Stimulated activated CD4-positive, alpha-beta T cell treated with anti-CD3 and anti-CD28 coated beads, TNF-alpha, amount 100 ng/mL, for 48 hours (primary cell): ENCODE data around the gene SUPT5H.
"Not testable (repeated sequence)": the region's sequence is repeated elsewhere in the genome, so short reads cannot be mapped to it uniquely, and the experiment has no call there.

Source experiments
- DNase-seq, 3 donors: peaks; one replicate each; pipeline ENCODE4 v3.0.0-alpha.2; 2020; ENCODE audit warnings: low read depth in 3 of 3

SUPT5H gene

DNA sequence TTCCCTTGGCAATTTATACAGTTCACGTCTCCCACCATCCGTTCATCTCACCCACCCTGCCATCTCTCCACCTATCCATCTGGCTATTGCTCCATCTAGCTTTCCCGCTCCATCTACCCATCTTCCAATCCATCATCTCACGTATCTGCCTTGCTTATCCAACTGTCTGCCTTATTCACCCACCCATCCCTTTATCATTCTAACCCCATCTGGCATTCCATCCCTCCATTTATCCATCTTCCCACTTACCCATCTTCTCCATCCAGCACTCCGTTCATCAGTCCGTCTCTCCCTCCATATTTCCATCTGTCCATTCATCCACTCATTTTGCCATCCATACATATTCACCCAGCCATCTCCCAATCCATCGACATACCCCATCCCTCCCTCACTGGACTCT, 19.6 kb upstream of the SUPT5H start:
- DNase-seq = no peak

DNA sequence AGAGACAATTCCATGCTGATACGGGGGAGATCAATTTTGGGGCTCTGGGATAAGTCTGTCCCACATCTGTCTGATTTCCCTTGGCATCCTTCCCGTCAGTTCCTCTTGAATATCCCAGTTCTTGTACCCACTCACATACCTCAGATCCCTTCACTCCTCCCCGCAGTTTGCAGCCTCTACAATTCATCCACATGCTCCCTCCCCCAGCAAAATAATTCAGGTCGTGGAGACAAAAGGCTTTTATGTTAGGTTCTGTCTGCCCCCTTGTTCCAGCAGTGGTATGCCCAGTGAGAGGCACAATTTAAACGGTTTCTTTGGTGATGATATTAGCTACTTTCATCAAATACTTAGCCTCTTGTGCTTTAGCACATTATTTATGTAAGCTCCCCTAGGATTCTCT, 19.2 kb upstream of the SUPT5H start:
- no peak for DNase-seq

DNA sequence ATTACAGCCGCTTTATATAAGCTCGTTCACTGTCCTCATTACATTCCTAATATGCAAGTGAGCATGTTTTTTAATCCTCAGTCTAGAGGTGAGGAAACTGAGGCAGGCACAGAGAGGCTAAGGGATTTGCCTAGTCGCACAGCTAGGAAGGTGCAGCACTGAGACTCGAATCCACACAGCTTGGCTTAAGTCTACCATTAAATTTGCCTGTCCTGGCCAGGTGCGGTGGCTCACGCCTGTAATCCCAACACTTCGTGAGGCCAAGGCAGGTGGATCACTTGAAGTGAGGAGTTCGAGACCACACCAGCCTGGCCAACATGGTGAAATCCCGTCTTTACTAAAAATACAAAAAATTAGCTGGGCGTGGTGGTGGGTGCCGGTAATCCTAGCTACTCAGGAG, 17.7 kb upstream of the SUPT5H start:
- no peak for DNase-seq

DNA sequence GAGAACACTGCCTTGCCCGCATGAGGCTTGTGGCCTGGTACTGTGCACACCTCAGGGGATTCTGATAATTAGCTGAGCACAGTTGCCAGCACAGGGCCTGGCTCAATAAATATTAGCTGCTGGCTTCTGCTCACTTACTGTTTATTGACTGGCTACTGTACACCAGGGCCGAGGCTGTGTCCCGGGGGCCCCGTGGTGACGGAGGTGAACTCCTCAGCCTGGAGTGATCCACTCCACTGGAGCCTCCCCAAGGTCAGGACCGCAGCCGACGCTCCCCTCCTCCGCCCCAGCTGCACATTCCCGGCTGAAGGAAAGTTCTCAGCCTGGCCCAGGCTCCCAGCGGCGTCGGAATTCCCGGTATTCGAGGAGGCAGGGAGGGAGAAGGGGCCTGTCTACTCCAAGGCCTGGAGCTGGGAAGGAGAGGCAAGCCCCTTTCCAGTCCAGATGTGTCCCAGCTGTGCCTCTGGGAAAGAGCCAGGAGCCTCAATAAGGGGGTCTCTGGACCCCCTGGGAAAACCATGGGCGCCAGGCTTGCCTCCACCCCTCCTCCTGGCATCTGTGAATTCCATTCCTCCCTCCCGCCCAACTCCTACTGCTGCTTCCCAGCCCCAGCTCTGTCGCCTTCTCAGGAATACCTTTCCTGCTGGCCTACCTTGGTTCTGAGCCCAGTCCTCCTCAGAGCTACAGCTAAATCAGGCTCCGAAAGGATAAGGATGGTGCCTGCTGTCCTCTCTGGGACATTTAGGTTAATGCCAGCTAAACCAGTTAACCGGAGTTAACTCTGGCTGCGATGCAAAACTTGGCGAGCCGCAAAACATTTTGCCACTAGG, 16.9 kb upstream of the SUPT5H start:
- no peak for DNase-seq

DNA sequence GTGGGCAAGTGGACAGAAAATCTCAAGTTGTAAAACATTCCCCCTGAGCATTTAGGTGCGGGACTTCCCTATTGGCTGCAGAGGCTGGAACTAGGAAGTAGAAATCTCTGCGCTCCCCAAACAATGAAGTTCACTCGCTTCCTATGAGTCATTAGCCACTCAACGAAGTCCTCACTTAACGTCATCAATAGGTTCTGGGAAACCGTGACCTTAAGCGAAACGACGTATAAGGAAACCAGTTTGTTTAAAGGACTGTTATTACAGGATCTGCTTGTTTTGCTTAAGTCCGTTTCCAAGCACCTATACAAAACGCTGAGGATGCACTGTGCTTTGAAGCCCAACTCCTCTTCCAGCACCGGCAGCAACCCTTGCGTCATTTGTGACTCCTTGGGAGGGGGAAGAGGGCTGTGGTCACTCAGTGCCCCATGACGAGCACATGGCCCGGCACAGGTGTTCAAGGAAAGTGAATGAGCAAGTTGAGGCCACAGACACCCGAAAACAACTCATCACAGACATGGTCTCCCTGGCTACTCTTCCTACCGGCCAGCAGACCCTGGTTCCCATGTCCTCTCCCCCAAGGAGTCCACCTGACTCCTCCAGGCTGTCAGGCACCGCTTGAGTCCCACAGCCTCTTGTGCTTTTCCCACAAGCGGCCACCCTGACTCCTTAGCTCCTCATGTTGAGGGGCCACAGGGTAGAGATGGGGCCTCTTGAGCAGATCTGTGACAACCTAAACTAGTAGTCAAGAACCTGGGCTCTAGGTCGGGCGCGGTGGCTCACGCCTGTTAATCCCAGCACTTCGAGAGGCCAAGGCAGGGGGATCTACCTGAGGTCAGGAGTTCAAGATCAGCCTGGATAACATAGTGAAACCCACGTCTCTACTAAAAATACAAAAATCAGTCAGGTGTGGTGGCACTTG, 14.4 kb upstream of the SUPT5H start:
- DNase-seq = peak in 2 of 3 donors; percentile 53 to 67

DNA sequence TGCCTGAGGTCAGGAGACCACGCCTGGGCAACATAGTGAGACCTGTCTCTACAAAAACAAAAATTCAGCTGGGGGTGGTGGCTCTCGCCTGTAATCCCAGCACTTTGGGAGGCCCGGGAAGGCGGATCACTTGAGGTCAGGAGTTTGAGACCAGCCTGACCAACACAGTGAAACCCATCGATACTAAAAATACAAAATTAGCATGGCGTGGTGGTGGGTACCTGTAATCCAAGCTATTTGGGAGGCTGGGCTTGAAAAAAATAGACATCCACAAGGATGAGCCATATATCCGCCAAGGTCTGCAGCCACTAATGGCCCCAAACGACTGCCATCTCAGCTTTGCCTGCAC, 12.7 kb upstream of the SUPT5H start:
- no peak for DNase-seq

DNA sequence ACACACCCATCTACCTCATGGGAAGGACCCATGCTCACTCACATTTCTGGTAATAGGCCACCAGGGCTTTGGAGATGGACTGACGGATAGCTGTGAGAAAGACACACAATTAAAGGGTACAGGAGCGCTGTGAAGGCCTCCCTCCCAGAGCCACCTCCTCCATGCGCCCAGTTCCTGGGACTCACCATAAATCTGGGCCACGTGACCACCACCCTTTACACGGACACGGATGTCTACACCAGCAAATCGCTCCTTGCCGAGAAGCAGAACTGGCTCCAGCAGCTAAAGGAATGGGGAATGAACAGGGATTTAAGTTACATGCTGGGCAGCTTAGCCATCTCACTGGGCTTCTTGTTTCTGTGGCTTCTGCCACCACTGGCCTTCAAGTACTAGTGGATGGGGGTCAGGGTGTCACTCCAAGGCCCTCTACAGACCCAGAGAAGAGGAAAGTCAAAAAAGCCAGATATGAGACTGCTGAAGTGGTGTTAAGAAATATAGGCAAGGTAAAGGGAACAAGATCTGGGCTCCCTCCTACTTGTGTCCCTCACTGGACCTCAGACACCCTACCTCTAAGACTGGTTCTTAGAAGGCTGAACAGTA, 11.8 kb upstream of the SUPT5H start:
- DNase-seq = no peak

DNA sequence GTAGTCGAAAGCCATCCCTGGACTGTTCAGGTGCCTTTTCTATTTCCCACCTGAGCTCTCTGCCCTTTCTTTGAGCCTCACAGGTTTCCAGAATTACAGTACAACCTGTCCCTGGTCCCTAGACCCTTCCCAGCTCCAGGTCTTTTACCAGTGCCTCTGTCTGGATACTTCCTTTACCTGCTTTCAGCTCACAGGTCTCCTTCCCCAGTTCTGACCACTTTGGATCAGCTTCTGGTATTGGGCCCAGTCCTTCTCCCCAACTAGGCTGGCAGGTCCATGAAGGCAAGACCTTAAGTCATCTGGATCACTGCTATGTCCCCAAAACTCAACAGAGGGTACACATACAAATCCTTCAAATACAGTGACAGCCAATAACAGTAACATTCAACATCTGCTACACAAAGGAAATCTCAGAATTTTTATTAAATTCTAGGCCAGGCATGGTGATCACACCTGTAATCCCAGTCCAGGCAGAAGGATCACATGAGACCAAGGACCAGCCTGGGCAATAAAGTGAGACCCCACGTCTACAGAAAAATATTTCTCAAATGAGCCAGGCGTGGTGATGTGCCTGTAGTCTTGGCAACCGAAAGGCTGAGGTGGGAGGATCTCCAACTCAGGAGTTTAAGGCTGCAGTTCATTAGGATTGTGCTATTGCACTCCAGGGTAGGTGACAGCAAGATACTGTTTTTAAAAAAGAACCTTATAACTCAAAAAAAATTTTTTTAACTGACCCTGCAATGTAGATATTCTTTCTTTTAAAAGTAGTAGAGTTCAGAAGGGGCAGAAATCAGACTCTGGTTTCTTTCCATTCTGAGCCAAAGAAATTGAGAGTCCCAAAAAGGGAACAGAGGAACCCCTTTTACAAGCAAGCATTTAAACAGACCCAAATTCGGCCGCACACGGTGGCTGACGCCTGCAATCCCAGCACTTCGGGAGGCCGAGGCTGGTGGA, 11.0 kb upstream of the SUPT5H start:
- no peak for DNase-seq

DNA sequence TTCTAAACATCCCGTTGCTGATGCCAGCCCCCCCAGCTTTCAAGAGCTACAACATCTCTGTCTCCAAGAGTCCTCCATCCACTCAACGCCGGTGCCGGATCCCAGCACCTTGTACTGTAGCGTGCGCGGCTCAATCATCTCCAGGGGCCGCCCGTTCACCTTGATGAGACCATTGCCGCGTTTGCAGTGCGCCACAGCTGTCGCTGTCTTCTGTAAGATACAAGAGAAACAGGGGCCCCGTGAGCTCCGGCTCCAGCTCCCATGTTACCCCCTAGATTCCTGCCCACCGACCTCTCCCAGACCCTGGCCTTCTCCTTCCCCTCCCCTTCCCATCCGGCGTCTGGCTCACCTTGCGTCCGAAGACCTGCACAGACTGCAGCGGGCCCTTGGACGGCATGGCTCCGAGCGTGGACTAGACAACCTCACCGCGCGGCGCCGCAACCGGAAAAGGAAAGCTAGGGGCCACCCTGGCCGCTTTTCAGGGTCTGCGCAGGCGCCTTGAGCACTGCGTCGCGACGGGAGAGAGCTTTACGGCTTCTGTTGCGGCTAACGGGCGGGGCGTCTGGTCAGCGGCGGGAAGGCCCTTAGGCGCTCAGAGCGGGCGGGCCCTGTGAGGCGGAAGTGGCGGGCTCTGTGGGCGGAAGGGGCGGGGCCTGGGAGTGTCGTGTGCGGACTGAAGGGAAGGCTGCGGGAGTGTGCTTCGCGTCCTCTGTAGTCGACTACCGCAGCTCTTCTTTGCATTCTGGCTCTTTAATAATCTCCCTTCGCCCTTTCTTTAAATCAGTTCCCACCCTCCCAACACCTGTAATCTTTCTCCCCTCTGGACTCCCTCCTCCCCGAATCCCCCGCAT, 9.7 kb upstream of the SUPT5H start, which contains the start of gene RPS16:
RPS16 (minus strand) TSS at position 451 of the 851 bp plus-strand sequence; CDS start at position 397, 54 bp downstream.
- DNase-seq = peak; percentile 99 to 100 (median 99)

DNA sequence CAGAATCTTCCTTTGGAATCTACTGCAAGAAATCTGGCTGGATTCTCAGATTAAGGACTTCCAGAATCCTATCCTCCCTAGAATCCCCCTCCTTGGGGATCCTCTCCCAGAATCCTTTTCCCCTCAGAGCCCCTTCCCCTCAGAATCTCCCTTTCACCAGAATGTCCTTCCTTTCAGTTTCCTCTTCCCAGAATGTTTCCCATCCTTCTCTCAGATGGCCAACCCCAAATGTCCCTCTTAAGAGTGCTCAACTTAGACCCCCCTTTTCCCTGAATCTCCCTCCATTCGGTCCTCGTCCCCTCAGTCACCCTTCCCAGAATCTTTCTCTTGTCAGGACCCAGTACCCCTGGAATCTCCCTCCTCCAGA, 9.0 kb upstream of the SUPT5H start:
- no peak for DNase-seq

DNA sequence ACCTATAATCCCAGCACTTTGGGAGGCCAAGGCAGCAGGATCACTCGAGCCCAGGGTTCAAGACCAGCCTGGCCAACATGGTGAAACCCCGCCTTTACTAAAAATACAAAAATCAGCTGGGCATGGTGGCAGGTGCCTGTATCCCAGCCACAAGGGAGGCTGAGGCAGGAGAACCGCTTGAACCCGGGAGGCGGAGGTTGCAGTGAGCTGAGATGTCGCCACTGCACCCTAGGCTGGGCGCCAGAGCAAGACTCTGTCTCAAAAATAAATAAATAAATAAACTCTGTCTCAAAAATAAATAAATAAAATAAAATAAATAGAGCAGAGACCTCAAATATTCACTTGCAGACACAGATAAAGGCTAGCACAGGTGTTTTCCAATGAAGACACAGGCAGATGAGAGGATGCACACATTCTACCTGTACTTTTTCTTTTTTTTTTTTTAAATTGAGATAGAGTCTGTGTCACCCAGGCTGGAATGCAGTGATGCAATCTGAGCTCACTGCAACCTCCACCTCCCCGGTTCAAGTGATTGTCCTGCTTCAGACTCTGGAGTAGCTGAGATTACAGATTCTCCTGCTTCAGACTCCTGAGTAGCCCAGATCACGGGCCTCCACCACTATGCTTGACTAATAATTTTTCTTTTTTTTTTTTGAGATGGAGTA, 7.0 kb upstream of the SUPT5H start:
- DNase-seq = no peak

DNA sequence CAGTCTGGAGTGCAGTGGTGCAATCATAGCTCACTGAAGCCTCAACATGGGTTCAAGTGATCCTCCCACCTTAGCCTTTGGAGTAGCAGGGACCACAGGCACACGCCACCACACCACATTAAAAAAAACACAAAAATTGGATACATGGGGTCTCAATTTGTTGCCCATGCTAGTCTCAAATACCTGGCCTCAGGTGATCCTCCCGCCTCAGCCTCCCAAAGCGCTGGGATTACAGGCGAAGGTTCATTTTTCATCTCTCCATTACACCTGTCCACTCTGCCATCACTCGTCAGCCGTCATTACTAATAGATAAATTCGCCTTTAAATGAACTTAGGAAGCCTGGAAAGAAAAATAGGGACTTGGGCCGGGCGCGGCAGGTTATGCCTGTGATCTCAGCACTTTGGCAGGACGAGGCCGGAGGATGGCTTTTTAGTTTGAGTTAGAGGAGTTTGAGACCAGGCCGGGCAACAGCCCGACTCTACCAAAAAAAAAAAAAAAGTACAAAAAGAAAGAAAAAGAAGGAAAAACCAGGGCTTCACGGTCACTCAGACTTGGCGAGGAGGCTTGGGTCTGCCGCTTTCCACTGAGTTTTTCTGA, 685 bp upstream of the SUPT5H start:
- no peak for DNase-seq

DNA sequence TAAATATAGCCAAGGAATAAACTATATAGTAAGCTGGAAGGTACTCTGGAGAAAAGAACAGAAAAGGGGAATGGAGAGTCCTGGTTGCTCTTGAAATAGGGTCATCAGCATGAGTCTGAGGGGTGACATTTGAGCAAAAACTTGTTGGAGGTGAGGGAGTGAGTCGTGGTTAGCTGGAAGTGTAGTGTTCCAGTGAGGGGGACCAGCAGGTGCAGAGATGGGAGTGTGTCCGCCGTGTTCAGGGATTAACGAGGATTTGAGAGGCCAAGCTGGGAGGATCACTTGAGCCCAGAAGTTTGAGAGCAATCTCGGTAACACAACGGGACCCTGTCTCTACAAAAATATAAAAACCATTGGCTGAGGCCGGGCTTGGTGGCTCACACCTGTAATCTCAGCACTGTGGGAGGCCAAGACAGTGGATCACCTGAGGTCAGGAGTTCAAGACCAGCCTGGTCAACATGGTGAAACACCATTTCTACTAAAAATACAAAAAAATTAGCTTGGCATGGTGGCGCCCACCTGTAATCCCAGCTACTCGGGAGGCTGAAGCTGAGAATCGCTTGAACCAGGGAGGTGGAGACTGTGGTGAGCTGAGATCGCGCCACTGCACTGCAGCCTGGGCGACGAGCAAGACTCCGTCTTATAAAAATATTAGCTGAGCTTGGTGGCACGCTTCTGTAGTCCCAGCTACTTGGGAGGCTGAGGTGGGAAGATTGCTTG, 1.1 kb downstream of the SUPT5H start:
- no peak for DNase-seq

DNA sequence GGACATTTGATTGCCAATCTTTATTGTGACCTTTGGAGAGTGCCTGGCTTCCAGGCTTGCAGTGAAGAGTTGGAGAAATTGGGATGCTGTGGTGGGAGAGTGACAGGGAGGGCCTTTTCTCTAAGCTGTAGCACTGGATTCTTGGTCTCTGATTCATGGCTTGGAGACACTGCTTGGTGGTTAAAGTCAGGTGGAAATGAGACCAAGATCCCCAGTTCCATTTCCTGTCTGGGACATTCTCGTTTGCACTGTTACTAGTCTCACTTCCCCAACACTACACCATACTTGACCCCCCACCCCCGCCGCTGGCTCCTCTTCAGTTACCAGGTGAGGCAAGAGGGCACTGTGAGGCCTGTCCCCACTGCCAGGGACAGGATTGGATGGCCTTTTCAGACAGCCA, 2.9 kb downstream of the SUPT5H start:
- DNase-seq = no peak

DNA sequence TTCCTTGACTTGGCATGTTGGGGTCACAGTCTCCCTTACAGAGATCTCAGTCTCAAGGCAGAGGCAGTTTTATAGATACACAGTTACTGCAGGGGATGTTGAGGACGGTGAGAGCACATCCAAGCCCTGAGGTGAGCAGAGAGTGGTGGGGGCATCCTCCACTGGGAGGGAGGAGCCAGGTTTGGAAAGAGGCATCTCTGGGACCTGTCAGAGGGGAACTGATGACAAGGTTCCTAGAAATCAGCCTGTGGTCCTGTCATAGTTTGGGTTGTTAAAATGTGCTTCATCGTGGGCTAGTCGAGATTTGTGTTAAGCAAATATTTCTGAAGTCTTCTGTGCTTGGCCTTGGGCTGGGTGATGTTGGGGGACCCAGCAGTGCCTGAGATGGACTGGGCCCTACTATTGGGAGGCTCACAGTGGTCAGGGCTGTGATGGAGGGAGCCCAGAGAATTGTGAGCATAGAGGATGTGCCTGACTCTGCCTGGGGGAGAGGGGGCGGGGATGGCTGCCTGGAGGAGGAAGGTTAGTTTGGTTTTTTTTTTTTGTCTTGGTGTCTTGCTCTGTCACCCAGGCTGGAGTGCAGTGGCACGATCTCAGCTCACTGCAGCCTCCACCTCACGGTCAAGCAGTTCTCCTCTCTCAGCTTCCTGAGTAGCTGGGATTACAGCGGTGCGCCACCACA, 3.9 kb downstream of the SUPT5H start:
- no peak for DNase-seq

DNA sequence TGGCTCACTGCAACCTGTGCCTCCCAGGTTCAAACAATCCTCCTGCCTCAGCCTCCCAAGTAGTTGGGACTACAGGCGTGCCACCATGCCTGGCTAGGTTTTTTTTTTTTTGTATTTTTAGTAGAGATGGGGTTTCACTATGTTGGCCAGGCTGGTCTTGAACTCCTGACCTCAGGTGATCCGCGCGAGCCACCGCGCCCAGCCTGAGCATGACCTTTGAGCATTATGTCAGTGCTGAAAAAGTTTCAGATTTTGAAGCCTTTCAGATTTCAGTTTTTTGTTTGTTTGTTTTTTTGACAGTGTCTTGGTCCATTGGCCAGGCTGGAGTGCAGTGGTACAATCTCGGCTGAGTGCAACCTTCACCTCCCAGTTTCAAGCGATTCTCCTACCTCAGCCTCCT, 5.9 kb downstream of the SUPT5H start:
- DNase-seq = not testable (repeated sequence)

DNA sequence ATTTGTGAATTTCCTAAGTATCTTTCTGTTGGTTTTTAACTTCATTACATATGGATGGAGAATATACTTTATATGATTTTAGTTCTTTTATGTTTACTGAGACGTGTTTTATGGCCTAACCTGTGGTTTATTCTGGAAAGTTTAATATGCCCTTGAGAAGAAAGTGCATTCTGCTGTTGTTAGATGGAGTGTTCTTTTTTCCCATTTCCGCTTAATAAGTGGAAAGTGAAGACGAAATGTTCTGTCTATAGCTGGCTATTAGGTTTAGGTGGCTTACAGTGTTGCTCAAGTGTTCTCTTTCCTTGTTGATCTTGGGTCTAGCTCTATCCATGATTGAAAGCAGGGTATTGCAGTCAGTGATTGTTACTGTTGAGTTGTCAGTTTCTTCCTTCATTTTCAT, 18.0 kb downstream of the SUPT5H start:
- DNase-seq = no peak
